HCT116 (cell line): ENCODE results near the gene TASP1. TPM values are rescaled to one million over a fixed set of nuclear protein-coding genes. Genes with fewer than 3 reads are reported as not detected.

Source experiments
- ATAC-seq: fragments of 200-7000 bp; cut with Tn5 transposase; 2 replicates; pipeline ENCODE4 v1.9.1; 2020; ENCODE audit warnings: mild to moderate bottlenecking, moderate library complexity
- BruUV-seq: library from RNA; stranded (reverse); fragments of 400-500 nt; replicated peaks from 2 replicates; lab custom pipeline; 2021; lab: Mats Ljungman, UMichigan
- CTCF ChIA-PET: fragments of 300-600 bp; sonication (Branson Sonifier 250); formaldehyde crosslinking; loops from one replicate; lab custom pipeline; 2021; ENCODE audit warnings: antibody characterized with exemption; lab: Charles Lee
- POLR2A ChIA-PET: fragments of 300-600, 350-600 bp; sonication (Branson Sonifier 250); formaldehyde crosslinking; loops from one replicate; lab custom pipeline; 2021; ENCODE audit warnings: antibody characterized with exemption; lab: Charles Lee
- RAD21 ChIA-PET, 2 experiments: fragments of 300-600 bp; sonication (Branson Sonifier 250); formaldehyde crosslinking; loops; one replicate each; lab custom pipeline; 2023; ENCODE audit warnings: low total read pairs in 2 of 2; ENCODE audit not compliant: uncharacterized antibody in 2 of 2, unreplicated experiment in 2 of 2, low non-redundant PET in 1 of 2; lab: Charles Lee
- DNase-seq: peaks from one replicate; pipeline ENCODE4 v3.0.0-alpha.2; 2010; ENCODE audit warnings: low read depth, low spot score
- H2AFZ ChIP-seq: fragments of 200-600 bp; shearing (Covaris generic), sonication (generic); 2 replicates; pipeline ENCODE4 v1.6.1; 2017; ENCODE audit warnings: low read depth, mixed run types, mixed read lengths, antibody characterized with exemption, low read length; ENCODE audit not compliant: poor library complexity, severe bottlenecking
- H3K27ac ChIP-seq: 2 replicates; pipeline ENCODE4 v1.5.1; 2012; ENCODE audit warnings: low read depth, low read length
- H3K27me3 ChIP-seq: fragments of 200-600 bp; sonication (generic); 2 replicates; pipeline ENCODE4 v1.6.1; 2016; ENCODE audit warnings: mixed run types, low read length, mixed read lengths; ENCODE audit not compliant: insufficient read depth
- H3K36me3 ChIP-seq, 2 experiments: fragments of 200-500 bp in 1 of 2; fragments of 200-600 bp in 1 of 2; sonication (Bioruptor generic) in 1 of 2; sonication (generic) in 1 of 2; 2 replicates each; pipeline versions ENCODE4 v1.5.1 to v1.6.1; 2014 to 2016; ENCODE audit warnings: low read length in 2 of 2, inconsistent platforms in 1 of 2, mixed read lengths in 1 of 2, mixed run types in 1 of 2; ENCODE audit not compliant: insufficient read depth in 2 of 2, control insufficient read depth in 1 of 2
- H3K4me1 ChIP-seq, 2 experiments: fragments of 200-600 bp in 1 of 2; sonication (generic) in 1 of 2; 2 replicates each; pipeline versions ENCODE4 v1.5.1 to v1.6.1; 2012 to 2017; ENCODE audit warnings: low read length in 2 of 2, inconsistent platforms in 1 of 2, mild to moderate bottlenecking in 1 of 2, mixed read lengths in 1 of 2, mixed run types in 1 of 2, moderate library complexity in 1 of 2; ENCODE audit not compliant: insufficient read depth in 2 of 2, control insufficient read depth in 1 of 2
- H3K4me2 ChIP-seq: fragments of 200-600 bp; sonication (generic); 2 replicates; pipeline ENCODE4 v1.6.1; 2017; ENCODE audit warnings: mixed run types, low read length, mixed read lengths
- H3K4me3 ChIP-seq, 2 experiments: fragments of 200-600 bp in 1 of 2; sonication (generic) in 1 of 2; replicated peaks in 1 of 2; 2 replicates each; pipeline ENCODE4 v1.5.1; 2011 to 2016; ENCODE audit warnings: low read length in 2 of 2, control low read depth in 1 of 2, low read depth in 1 of 2, mild to moderate bottlenecking in 1 of 2, mixed read lengths in 1 of 2, mixed run types in 1 of 2
- H3K79me2 ChIP-seq: fragments of 200-600 bp; sonication (generic); 2 replicates; pipeline ENCODE4 v1.6.1; 2017; ENCODE audit warnings: mild to moderate bottlenecking, mixed run types, low read length, moderate library complexity, mixed read lengths; ENCODE audit not compliant: insufficient read depth
- H3K9ac ChIP-seq: fragments of 200-600 bp; sonication (generic); 2 replicates; pipeline ENCODE4 v1.6.1; 2016; ENCODE audit warnings: low read length, mixed read lengths
- H3K9me2 ChIP-seq: fragments of 200-600 bp; sonication (generic), shearing (Covaris generic); 2 replicates; pipeline ENCODE4 v1.6.1; 2017; ENCODE audit warnings: mixed run types, mild to moderate bottlenecking, moderate library complexity; ENCODE audit not compliant: insufficient read depth
- H3K9me3 ChIP-seq, 2 experiments: fragments of 200-500 bp in 1 of 2; fragments of 200-600 bp in 1 of 2; sonication (Bioruptor generic) in 1 of 2; sonication (generic) in 1 of 2; 2 replicates each; pipeline ENCODE4 v1.6.1; 2014 to 2017; ENCODE audit warnings: low read length in 2 of 2, mixed read lengths in 2 of 2, inconsistent platforms in 1 of 2, low read depth in 1 of 2, mild to moderate bottlenecking in 1 of 2, mixed run types in 1 of 2, moderate library complexity in 1 of 2; ENCODE audit not compliant: control insufficient read depth in 1 of 2, insufficient read depth in 1 of 2
- H4K20me1 ChIP-seq: fragments of 200-600 bp; sonication (generic), shearing (Covaris generic); 2 replicates; pipeline ENCODE4 v1.6.1; 2017; ENCODE audit warnings: mixed run types, mild to moderate bottlenecking, moderate library complexity; ENCODE audit not compliant: insufficient read depth
- CBX3 ChIP-seq: IDR thresholded peaks from 2 replicates; pipeline ENCODE4 v1.6.1; 2012; ENCODE audit warnings: low read depth
- EGR1 ChIP-seq: IDR thresholded peaks from 2 replicates; pipeline ENCODE4 v1.6.1; 2012; ENCODE audit warnings: low read depth
- ELF1 ChIP-seq: IDR thresholded peaks from 2 replicates; pipeline ENCODE4 v1.6.1; 2012; ENCODE audit warnings: low read depth, borderline replicate concordance
- EZH2 ChIP-seq: fragments of 200-600 bp; sonication (generic); IDR thresholded peaks from 2 replicates; pipeline ENCODE4 v1.6.1; 2017; ENCODE audit warnings: antibody characterized with exemption, mixed run types
- EZH2phosphoT487 ChIP-seq: fragments of 200-600 bp; IDR thresholded peaks from 2 replicates; pipeline ENCODE4 v1.6.1; 2018; ENCODE audit warnings: antibody characterized with exemption, borderline replicate concordance
- FOSL1 ChIP-seq: IDR thresholded peaks from 2 replicates; pipeline ENCODE4 v1.6.1; 2012; ENCODE audit warnings: low read depth
- POLR2AphosphoS5 ChIP-seq: IDR thresholded peaks from 2 replicates; pipeline ENCODE4 v1.6.1; 2011; ENCODE audit warnings: mild to moderate bottlenecking, low read depth, low read length, moderate library complexity
- RAD21 ChIP-seq: IDR thresholded peaks from 2 replicates; pipeline ENCODE4 v1.6.1; 2012; ENCODE audit warnings: low read depth, mild to moderate bottlenecking
- SIN3A ChIP-seq: IDR thresholded peaks from 2 replicates; pipeline ENCODE4 v1.6.1; 2012; ENCODE audit warnings: low read depth
- SRF ChIP-seq: IDR thresholded peaks from 2 replicates; pipeline ENCODE4 v1.6.1; 2012; ENCODE audit warnings: low read depth
- TCF7L2 ChIP-seq: IDR thresholded peaks from 2 replicates; pipeline ENCODE4 v1.7.0; 2011; ENCODE audit warnings: borderline replicate concordance, inconsistent platforms; ENCODE audit not compliant: insufficient read depth, insufficient read length; ENCODE audit errors: extremely low read depth
- YY1 ChIP-seq: IDR thresholded peaks from 2 replicates; pipeline ENCODE4 v1.6.1; 2011; ENCODE audit warnings: low read length, low read depth, moderate library complexity, mild to moderate bottlenecking; ENCODE audit not compliant: insufficient replicate concordance; ENCODE audit errors: extremely low read depth
- intact Hi-C: fragments of 100-400 bp; cut with micrococcal nuclease; formaldehyde crosslinking; loops from 2 replicates; pipeline ENCODE4 v1.10.0; 2022
- total RNA-seq: library from RNA; stranded (reverse); gene quantifications from one replicate; pipeline ENCODE4 v1.2.1, GENCODE V29; 2021; ENCODE audit not compliant: unreplicated experiment
- TF ChIP-seq, protein P1 (sequence below): IDR thresholded peaks from 2 replicates; pipeline ENCODE4 v1.6.1; 2012; ENCODE audit warnings: low read depth
- TF ChIP-seq, protein P2 (sequence below), 3 experiments: fragments of 200-600 bp in 1 of 3; sonication (generic) in 1 of 3; IDR thresholded peaks in 2 of 3; conservative IDR thresholded peaks in 1 of 3; 2 replicates each; pipeline ENCODE4 v1.5.1; 2012 to 2017; ENCODE audit warnings: low read depth in 2 of 3, low read length in 2 of 3, antibody characterized with exemption in 1 of 3, borderline replicate concordance in 1 of 3, control low read depth in 1 of 3, mild to moderate bottlenecking in 1 of 3, mixed read lengths in 1 of 3, mixed run types in 1 of 3, moderate library complexity in 1 of 3; ENCODE audit not compliant: insufficient read depth in 1 of 3

The TASP1 gene
- total RNA-seq, 1 experiment from 2014 or later = 19.1 TPM

DNA sequence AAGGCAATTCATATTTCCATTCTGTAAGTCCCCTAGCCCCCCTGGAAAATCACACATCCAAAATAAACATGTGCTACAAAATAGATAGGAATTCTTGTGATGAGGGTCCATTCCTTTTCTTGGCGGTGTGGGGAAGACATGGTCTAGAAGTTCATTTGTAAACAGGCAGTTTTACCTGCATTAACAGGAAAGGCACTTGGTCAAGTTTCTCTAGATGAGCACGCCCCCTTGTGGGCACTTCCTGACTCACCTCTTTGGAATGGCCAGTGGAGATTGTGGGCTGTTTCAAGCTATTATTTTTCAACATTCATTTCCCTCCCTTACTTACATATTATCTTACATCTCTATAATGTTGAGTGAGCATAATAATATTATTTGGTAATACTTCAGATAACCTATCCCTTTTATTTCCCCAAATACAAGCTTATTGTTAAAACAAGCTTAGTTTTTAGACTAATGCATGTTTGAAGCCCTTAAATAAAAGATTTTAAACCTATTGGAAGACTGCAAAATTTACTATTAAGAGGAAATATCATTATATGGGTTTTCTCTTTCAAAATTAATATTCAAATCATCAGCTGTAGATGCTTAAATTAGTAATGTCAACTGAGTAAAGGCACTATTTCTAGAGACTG is 92.1 kb downstream of the TASP1 start:
- no peaks in the 10 kb centered on the region for H3K4me1 ChIP-seq
- CTCF ChIA-PET = interaction anchor here (0.6 to 2.9 kb wide), 26 partner anchors 9 to 426 kb away, joined by 3 to 39 read pairs (median 5); no protein-coding TSS in a partner anchor
- no peaks in the 10 kb centered on the region for H3K9me2 ChIP-seq
- POLR2A ChIA-PET = no interaction called here
- H4K20me1 ChIP-seq = 0 out of 2 replicates have a peak, but pooled peaks cover 4% of the 10 kb centered on the region
- RAD21 ChIA-PET = interaction anchor here (0.6 to 1.2 kb wide), 5 partner anchors 18 to 244 kb away, joined by 3 to 6 read pairs (median 3); no protein-coding TSS in a partner anchor
- TF ChIP-seq POLR2AphosphoS5 = no peak
- TF ChIP-seq EZH2phosphoT487 = no peak
- TF ChIP-seq FOSL1 = no peak
- TF ChIP-seq, protein P1, sequence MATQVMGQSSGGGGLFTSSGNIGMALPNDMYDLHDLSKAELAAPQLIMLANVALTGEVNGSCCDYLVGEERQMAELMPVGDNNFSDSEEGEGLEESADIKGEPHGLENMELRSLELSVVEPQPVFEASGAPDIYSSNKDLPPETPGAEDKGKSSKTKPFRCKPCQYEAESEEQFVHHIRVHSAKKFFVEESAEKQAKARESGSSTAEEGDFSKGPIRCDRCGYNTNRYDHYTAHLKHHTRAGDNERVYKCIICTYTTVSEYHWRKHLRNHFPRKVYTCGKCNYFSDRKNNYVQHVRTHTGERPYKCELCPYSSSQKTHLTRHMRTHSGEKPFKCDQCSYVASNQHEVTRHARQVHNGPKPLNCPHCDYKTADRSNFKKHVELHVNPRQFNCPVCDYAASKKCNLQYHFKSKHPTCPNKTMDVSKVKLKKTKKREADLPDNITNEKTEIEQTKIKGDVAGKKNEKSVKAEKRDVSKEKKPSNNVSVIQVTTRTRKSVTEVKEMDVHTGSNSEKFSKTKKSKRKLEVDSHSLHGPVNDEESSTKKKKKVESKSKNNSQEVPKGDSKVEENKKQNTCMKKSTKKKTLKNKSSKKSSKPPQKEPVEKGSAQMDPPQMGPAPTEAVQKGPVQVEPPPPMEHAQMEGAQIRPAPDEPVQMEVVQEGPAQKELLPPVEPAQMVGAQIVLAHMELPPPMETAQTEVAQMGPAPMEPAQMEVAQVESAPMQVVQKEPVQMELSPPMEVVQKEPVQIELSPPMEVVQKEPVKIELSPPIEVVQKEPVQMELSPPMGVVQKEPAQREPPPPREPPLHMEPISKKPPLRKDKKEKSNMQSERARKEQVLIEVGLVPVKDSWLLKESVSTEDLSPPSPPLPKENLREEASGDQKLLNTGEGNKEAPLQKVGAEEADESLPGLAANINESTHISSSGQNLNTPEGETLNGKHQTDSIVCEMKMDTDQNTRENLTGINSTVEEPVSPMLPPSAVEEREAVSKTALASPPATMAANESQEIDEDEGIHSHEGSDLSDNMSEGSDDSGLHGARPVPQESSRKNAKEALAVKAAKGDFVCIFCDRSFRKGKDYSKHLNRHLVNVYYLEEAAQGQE = no peak
- TF ChIP-seq TCF7L2 = no peak
- TF ChIP-seq EZH2 = no peak
- peak; percentile 68 for TF ChIP-seq RAD21
- no peak for TF ChIP-seq SRF
- no peak for TF ChIP-seq ELF1
- no peak for TF ChIP-seq YY1
- TF ChIP-seq CBX3 = no peak
- TF ChIP-seq, protein P2, sequence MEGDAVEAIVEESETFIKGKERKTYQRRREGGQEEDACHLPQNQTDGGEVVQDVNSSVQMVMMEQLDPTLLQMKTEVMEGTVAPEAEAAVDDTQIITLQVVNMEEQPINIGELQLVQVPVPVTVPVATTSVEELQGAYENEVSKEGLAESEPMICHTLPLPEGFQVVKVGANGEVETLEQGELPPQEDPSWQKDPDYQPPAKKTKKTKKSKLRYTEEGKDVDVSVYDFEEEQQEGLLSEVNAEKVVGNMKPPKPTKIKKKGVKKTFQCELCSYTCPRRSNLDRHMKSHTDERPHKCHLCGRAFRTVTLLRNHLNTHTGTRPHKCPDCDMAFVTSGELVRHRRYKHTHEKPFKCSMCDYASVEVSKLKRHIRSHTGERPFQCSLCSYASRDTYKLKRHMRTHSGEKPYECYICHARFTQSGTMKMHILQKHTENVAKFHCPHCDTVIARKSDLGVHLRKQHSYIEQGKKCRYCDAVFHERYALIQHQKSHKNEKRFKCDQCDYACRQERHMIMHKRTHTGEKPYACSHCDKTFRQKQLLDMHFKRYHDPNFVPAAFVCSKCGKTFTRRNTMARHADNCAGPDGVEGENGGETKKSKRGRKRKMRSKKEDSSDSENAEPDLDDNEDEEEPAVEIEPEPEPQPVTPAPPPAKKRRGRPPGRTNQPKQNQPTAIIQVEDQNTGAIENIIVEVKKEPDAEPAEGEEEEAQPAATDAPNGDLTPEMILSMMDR (IDR thresholded peaks at IDR 0.05 in 2 of 3, conservative IDR thresholded peaks at IDR 0.05 in 1 of 3; ENCODE audit: borderline replicate concordance in 1 of 3, insufficient read depth in 1 of 3, low read depth in 2 of 3, low read length in 2 of 3) = peak; percentile 53 to 89 (median 63); a peak in 5 of 6 replicates
- TF ChIP-seq SIN3A = no peak
- TF ChIP-seq EGR1 = no peak
- DNase-seq = peak; percentile 69
- H3K4me2 ChIP-seq = no peak overlapping the region
- no peak overlapping the region for H3K27ac ChIP-seq
- H3K79me2 ChIP-seq = no peaks in the 10 kb centered on the region
- peak; percentile 86 for ATAC-seq
- H3K27me3 ChIP-seq = no peaks in the 10 kb centered on the region
- intact Hi-C loops = loop anchor here (1.0 to 5.0 kb wide), 2 partner anchors 221 to 429 kb away; no protein-coding TSS in a partner anchor
- no peak overlapping the region for H3K4me3 ChIP-seq
- no peak overlapping the region for H2AFZ ChIP-seq
- no peaks in the 10 kb centered on the region for H3K36me3 ChIP-seq
- no peaks in the 10 kb centered on the region for H3K9me3 ChIP-seq
- no TSS peak for BruUV-seq
- no peak overlapping the region for H3K9ac ChIP-seq
